ENCODE data around the gene ZNF234. TPM values are rescaled to one million over a fixed set of nuclear protein-coding genes. Genes with fewer than 3 reads are reported as not detected.
"Not testable (repeated sequence)": the region's sequence is repeated elsewhere in the genome, so short reads cannot be mapped to it uniquely, and the experiment has no call there.

Gene ZNF234
- total and polyA plus RNA-seq, 2 of the 4 experiments (the other 2 are of a cell fraction), result 4.0 to 15.8 TPM

GRCh38 chr19:44121162-44121561 is 20.2 kb upstream of the ZNF234 start:
- dilution Hi-C loops (cut with HindIII; ENCODE audit: low sequenced_read_pairs, unreplicated experiment); H3K18ac ChIP-seq (ENCODE audit: low read depth, low read length); H2AFZ ChIP-seq (replicated peaks; ENCODE audit: low read length, poor library complexity); H2BK20ac ChIP-seq (ENCODE audit: low read depth, low read length); H2BK15ac ChIP-seq (ENCODE audit: low read depth, low read length); H3K27ac ChIP-seq (ENCODE audit: insufficient read depth, low read length); CTCF ChIA-PET; H4K5ac ChIP-seq (ENCODE audit: low read depth, low read length); H4K8ac ChIP-seq (ENCODE audit: low read depth in 2 of 2, low read length in 2 of 2); H3K56ac ChIP-seq (ENCODE audit: extremely low read depth, insufficient read depth, low read length); H4K20me1 ChIP-seq (ENCODE audit: insufficient read depth, low read length); H3K4ac ChIP-seq (ENCODE audit: low read depth, low read length); H3K23ac ChIP-seq (ENCODE audit: low read depth, low read length); H3K4me3 ChIP-seq (ENCODE audit: insufficient read depth, low read depth, low read length); H3K14ac ChIP-seq (replicated peaks; ENCODE audit: low read depth, low read length); DNase-seq; intact Hi-C loops (cut with micrococcal nuclease); in situ Hi-C loops (cut with MboI; ENCODE audit: low sequenced_read_pairs); H2BK120ac ChIP-seq (ENCODE audit: low read depth, low read length); H2BK5ac ChIP-seq (ENCODE audit: low read depth, low read length, poor library complexity, severe bottlenecking); H3K9ac ChIP-seq (ENCODE audit: low read depth, low read length); H3K4me2 ChIP-seq (ENCODE audit: low read depth, low read length); H2AK5ac ChIP-seq (ENCODE audit: low read depth, low read length); H3K9me3 ChIP-seq (ENCODE audit: control insufficient read depth, insufficient read depth, low read length); BruUV-seq (replicated peaks); H3K9me1 ChIP-seq (ENCODE audit: insufficient read depth, low read length); H4K91ac ChIP-seq (ENCODE audit: insufficient read depth, low read depth, low read length); ATAC-seq (ENCODE audit: low read depth); H2AK9ac ChIP-seq (replicated peaks; ENCODE audit: low read depth, low read length, poor library complexity); H3K4me1 ChIP-seq (ENCODE audit: control insufficient read depth, insufficient read depth, low read length); H3K79me1 ChIP-seq (ENCODE audit: low read depth in 1 of 2, low read length in 2 of 2); H3K27me3 ChIP-seq (ENCODE audit: control insufficient read depth, insufficient read depth, low read length): not testable (repeated sequence)
- WGBS, 2 experiments (ENCODE audit: extremely low coverage in 2 of 2, insufficient read length in 1 of 2), result no CpG with 5 or more reads among the region's 4 CpGs
- H3K36me3 ChIP-seq (ENCODE audit: control insufficient read depth, insufficient read depth, low read length), result peaks cover 25% of the 10 kb centered on the region
- POLR2A ChIA-PET (ENCODE audit: unreplicated experiment), result interaction anchor here (1.1 kb wide), 1 partner anchor 379 kb away, joined by 3 read pairs; the partner anchor contains the start of gene ZNF180

Data from IMR-90 (cell line).